BJ (cell line): ENCODE results near the gene FA2H. TPM values are rescaled to one million over a fixed set of nuclear protein-coding genes. Genes with fewer than 3 reads are reported as not detected.

Experiments used
- CTCF ChIA-PET: fragments of 350-600 bp; formaldehyde crosslinking; extraction: SDS; loops from one replicate; lab custom pipeline; 2021; ENCODE audit warnings: antibody characterized with exemption, inconsistent platforms; lab: Yijun Ruan, JAX
- POLR2A ChIA-PET: fragments of 300-600 bp; sonication (Branson Sonifier 250); formaldehyde crosslinking; extraction: SDS; loops from one replicate; lab custom pipeline; 2021; ENCODE audit warnings: antibody characterized with exemption; lab: Charles Lee
- DNase-seq: peaks from one replicate; pipeline ENCODE4 v3.0.0-alpha.2; 2011; ENCODE audit warnings: low read depth
- H3K27me3 ChIP-seq: 2 replicates; pipeline ENCODE4 v1.6.0; 2011; ENCODE audit warnings: low read length; ENCODE audit not compliant: control insufficient read depth, insufficient read depth
- H3K36me3 ChIP-seq: 2 replicates; pipeline ENCODE4 v1.5.1; 2011; ENCODE audit warnings: low read length; ENCODE audit not compliant: control insufficient read depth, insufficient read depth
- H3K4me3 ChIP-seq: 2 replicates; pipeline ENCODE4 v1.5.1; 2011; ENCODE audit warnings: low read depth, mild to moderate bottlenecking, control low read depth, low read length
- polyA plus RNA-seq: library from polyadenylated mRNA; depleted of rRNA; stranded (reverse); fragments of >200 nt; gene quantifications from 2 replicates; pipeline ENCODE4 v1.2.3, GENCODE V29; 2011
- TF ChIP-seq, protein P1 (sequence below): IDR thresholded peaks from 2 replicates; pipeline ENCODE4 v1.5.1; 2011; ENCODE audit warnings: low read depth, mild to moderate bottlenecking, control low read depth, inconsistent platforms, low read length, moderate library complexity; ENCODE audit not compliant: insufficient read depth

FA2H gene
- polyA plus RNA-seq, 1 experiment = not detected

DNA sequence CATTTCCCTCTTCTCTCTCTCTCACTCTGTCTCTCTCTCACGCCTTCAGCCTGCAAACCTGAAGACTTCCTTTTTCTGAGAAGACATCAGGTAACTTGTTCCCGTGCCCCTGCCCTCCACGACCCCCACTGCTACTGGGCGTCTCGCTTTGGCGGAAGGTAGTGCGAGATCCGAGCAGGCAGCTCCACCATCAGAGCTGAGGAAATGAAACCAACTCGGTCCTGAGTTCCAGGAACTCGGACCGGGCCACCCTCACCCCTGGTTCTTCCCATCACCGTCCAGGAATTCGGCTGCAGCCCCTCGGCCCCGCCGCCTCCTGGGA, 74.5 kb downstream of the FA2H start:
- peaks cover 2% of the 10 kb centered on the region for H3K36me3 ChIP-seq
- CTCF ChIA-PET = interaction anchor here (0.7 to 2.8 kb wide), 8 partner anchors 10 to 487 kb away, joined by 3 to 24 read pairs (median 3); no protein-coding TSS in a partner anchor

DNA sequence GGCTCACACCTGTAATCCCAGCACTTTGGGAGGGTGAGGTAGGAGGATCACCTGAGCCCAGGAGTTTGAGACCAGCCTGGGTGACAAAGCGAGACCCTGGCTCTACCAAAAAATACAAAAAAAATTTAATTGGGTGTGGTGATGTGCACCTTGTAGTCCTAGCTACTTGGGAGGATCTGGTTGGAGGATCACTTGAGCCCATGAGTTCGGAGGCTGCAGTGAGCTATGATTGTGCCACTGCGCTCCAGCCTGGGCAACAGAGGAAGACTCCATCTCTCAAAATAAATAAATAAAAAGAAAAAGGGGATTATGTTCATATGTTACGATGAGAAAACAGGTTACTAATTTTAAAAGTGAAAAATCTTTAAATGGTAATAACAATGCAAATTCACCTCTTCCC, 75.0 kb downstream of the FA2H start:
- peak overlapping the region; percentile 64 for H3K4me3 ChIP-seq
- no peak for DNase-seq
- peaks cover 2% of the 10 kb centered on the region for H3K36me3 ChIP-seq
- H3K27me3 ChIP-seq = no peaks in the 10 kb centered on the region
- ChIA-PET CTCF (interaction anchor here (0.7 to 2.8 kb wide), 6 partner anchors 9 to 487 kb away, joined by 3 to 24 read pairs (median 3); no protein-coding TSS in a partner anchor), POLR2A (no interaction called here)
- TF ChIP-seq, protein P1, sequence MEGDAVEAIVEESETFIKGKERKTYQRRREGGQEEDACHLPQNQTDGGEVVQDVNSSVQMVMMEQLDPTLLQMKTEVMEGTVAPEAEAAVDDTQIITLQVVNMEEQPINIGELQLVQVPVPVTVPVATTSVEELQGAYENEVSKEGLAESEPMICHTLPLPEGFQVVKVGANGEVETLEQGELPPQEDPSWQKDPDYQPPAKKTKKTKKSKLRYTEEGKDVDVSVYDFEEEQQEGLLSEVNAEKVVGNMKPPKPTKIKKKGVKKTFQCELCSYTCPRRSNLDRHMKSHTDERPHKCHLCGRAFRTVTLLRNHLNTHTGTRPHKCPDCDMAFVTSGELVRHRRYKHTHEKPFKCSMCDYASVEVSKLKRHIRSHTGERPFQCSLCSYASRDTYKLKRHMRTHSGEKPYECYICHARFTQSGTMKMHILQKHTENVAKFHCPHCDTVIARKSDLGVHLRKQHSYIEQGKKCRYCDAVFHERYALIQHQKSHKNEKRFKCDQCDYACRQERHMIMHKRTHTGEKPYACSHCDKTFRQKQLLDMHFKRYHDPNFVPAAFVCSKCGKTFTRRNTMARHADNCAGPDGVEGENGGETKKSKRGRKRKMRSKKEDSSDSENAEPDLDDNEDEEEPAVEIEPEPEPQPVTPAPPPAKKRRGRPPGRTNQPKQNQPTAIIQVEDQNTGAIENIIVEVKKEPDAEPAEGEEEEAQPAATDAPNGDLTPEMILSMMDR = no peak

More for the DNA sequence above, 74.5 kb downstream of the FA2H start:
- POLR2A ChIA-PET = no interaction called here
- no peak for DNase-seq
- H3K4me3 ChIP-seq = peak overlapping the region; percentile 64
- TF ChIP-seq, protein P1 = no peak
- no peaks in the 10 kb centered on the region for H3K27me3 ChIP-seq

DNA sequence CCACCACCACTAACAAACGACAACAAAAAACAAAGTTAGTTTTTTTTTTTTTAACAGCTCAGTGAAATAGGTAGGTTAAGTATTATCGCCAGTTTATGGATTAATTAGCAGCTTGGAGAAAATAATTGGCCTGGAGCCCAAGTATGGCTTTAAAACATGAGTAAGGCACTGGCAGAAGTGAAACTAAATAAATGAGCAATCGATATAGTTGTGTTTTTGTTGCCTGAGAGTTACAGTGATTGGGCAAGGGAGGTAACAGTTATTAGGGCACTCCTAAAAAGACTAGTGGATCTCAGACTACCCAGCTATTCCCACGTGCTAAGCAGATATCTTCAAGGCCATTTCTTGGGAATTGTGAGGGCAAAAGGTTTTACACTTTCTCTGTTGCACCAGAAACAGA, 76.4 kb downstream of the FA2H start:
- H3K36me3 ChIP-seq = peaks cover 2% of the 10 kb centered on the region
- TF ChIP-seq, protein P1 = no peak
- no peak for DNase-seq
- H3K4me3 ChIP-seq = no peak overlapping the region
- no peaks in the 10 kb centered on the region for H3K27me3 ChIP-seq
- ChIA-PET CTCF (interaction anchor here (0.7 to 2.6 kb wide), 4 partner anchors 12 to 164 kb away, joined by 3 to 14 read pairs (median 6); no protein-coding TSS in a partner anchor), POLR2A (no interaction called here)

DNA sequence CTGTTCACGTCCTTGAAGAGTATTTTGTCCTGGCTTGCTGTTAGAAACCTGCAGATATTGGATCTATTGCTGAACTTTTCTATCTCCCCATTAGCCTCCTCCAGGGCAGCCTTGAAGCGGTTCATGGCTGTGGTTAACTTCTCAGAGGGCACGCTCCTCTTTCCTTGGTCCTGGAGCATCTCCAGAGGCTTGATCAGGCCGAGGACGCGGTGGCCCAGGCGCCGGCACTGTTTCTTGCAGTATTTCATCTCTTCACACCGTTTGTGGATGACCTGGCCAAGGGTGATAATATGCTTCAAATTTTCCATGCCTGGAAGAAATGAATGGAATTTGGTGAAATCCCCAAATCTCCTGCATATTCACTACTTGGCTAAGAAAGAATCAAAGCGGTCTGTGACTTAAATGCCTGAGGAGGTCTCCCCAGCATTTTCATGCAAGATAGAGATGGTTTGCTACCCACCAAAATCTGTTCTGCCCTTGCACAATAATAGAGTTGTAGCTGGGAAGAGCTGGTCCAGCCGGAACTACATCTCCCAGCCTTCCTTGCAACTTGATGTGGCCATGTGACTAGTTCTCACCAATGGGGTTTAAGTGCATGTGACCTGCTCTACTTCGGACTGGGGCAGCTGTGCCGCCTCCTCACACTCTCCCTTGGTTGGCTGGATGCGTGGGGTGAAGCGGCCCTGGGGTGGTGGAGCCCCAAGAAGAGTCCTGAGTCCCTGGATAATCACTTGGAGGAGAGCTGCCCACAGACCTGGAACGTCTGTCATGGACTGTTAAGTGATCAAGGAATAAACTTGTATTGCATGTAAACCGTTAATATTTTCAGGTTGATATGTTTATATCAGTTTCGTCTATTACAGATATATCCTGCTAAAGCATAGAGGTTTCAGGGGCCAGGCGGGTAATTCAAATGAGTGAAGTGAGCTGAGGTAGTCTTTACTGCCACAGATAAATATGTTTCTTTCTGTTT, 78.9 kb downstream of the FA2H start:
- Histone ChIP-seq H3K27me3 (no peaks in the 10 kb centered on the region), H3K36me3 (peaks cover 2% of the 10 kb centered on the region), H3K4me3 (peak overlapping the region; percentile 18; the same call in 1 of the 2 replicates)
- CTCF ChIA-PET = interaction anchor here (2.1 to 2.6 kb wide), 2 partner anchors 14 to 167 kb away, joined by 6 to 14 read pairs; no protein-coding TSS in a partner anchor
- POLR2A ChIA-PET = interaction anchor here (0.5 to 0.6 kb wide), 2 partner anchors 88 to 147 kb away, joined by 3 read pairs; no protein-coding TSS in a partner anchor
- TF ChIP-seq, protein P1 = no peak
- DNase-seq = peak; percentile 55
